ENCODE data around the gene PDSS2. TPM values are rescaled to one million over a fixed set of nuclear protein-coding genes. Genes with fewer than 3 reads are reported as not detected.

Gene PDSS2
- total RNA-seq, 1 experiment from 2014 or later: 12.5 TPM

GRCh38 chr6:107116931-107117330, 342.4 kb downstream of the PDSS2 start:
- DNase-seq: no peak
- Histone ChIP-seq H3K4me3 (ENCODE audit: insufficient read depth, low read depth, low read length) (no peak overlapping the region), H3K36me3 (replicated peaks; ENCODE audit: control insufficient read depth, insufficient read depth, low read length) (no peaks in the 10 kb centered on the region), H3K27me3 (ENCODE audit: control insufficient read depth, insufficient read depth, low read length) (no peaks in the 10 kb centered on the region)

GRCh38 chr6:107116328-107116892, 343.0 kb downstream of the PDSS2 start:
- no peak overlapping the region for H3K4me3 ChIP-seq (ENCODE audit: insufficient read depth, low read depth, low read length)
- H3K27me3 ChIP-seq (ENCODE audit: control insufficient read depth, insufficient read depth, low read length): no peaks in the 10 kb centered on the region
- no peaks in the 10 kb centered on the region for H3K36me3 ChIP-seq (replicated peaks; ENCODE audit: control insufficient read depth, insufficient read depth, low read length)
- DNase-seq: peak; percentile 79

- Histone ChIP-seq H3K4me3 (ENCODE audit: insufficient read depth, low read depth, low read length) (peak overlapping the region; percentile 66), H3K36me3 (replicated peaks; ENCODE audit: control insufficient read depth, insufficient read depth, low read length) (no peaks in the 10 kb centered on the region), H3K27me3 (ENCODE audit: control insufficient read depth, insufficient read depth, low read length) (no peaks in the 10 kb centered on the region)
- peak; percentile 92 for DNase-seq
Measured at GRCh38 chr6:107115695-107116327, 343.6 kb downstream of the PDSS2 start.

- no peaks in the 10 kb centered on the region for H3K36me3 ChIP-seq (replicated peaks; ENCODE audit: control insufficient read depth, insufficient read depth, low read length)
- DNase-seq: peak; percentile 89
Measured at GRCh38 chr6:107114926-107115694, 344.3 kb downstream of the PDSS2 start, which contains the start of gene BEND3. Gene BEND3, minus strand, starts transcription at chr6:107115515. Its CDS starts 16,230 bp downstream, at chr6:107099285.

GRCh38 chr6:107114213-107114925, 345.0 kb downstream of the PDSS2 start:
- peak; percentile 94 for DNase-seq
- Histone ChIP-seq H3K4me3 (ENCODE audit: insufficient read depth, low read depth, low read length) (peak overlapping the region; percentile 66), H3K36me3 (replicated peaks; ENCODE audit: control insufficient read depth, insufficient read depth, low read length) (no peaks in the 10 kb centered on the region), H3K27me3 (ENCODE audit: control insufficient read depth, insufficient read depth, low read length) (no peaks in the 10 kb centered on the region)

More at GRCh38 chr6:107114926-107115694, 344.3 kb downstream of the PDSS2 start, which contains the start of gene BEND3:
- Histone ChIP-seq H3K27me3 (ENCODE audit: control insufficient read depth, insufficient read depth, low read length) (no peaks in the 10 kb centered on the region), H3K4me3 (ENCODE audit: insufficient read depth, low read depth, low read length) (peak within 1 kb of the TSS; percentile 66)

GRCh38 chr6:107110200-107110599, 349.2 kb downstream of the PDSS2 start:
- Histone ChIP-seq H3K36me3 (replicated peaks; ENCODE audit: control insufficient read depth, insufficient read depth, low read length) (no peaks in the 10 kb centered on the region), H3K4me3 (ENCODE audit: insufficient read depth, low read depth, low read length) (no peak overlapping the region), H3K27me3 (ENCODE audit: control insufficient read depth, insufficient read depth, low read length) (no peaks in the 10 kb centered on the region)
- DNase-seq: no peak

GRCh38 chr6:107108201-107108890, 351.0 kb downstream of the PDSS2 start:
- Histone ChIP-seq H3K36me3 (replicated peaks; ENCODE audit: control insufficient read depth, insufficient read depth, low read length) (no peaks in the 10 kb centered on the region), H3K4me3 (ENCODE audit: insufficient read depth, low read depth, low read length) (no peak overlapping the region), H3K27me3 (ENCODE audit: control insufficient read depth, insufficient read depth, low read length) (no peaks in the 10 kb centered on the region)
- no peak for DNase-seq

- DNase-seq: no peak
- no peaks in the 10 kb centered on the region for H3K36me3 ChIP-seq (replicated peaks; ENCODE audit: control insufficient read depth, insufficient read depth, low read length)
- H3K27me3 ChIP-seq (ENCODE audit: control insufficient read depth, insufficient read depth, low read length): no peaks in the 10 kb centered on the region
- no peak overlapping the region for H3K4me3 ChIP-seq (ENCODE audit: insufficient read depth, low read depth, low read length)
Measured at GRCh38 chr6:107107791-107108190, 351.6 kb downstream of the PDSS2 start.

- H3K36me3 ChIP-seq (replicated peaks; ENCODE audit: control insufficient read depth, insufficient read depth, low read length): no peaks in the 10 kb centered on the region
- DNase-seq: peak; percentile 74
- H3K4me3 ChIP-seq (ENCODE audit: insufficient read depth, low read depth, low read length): no peak overlapping the region
Measured at GRCh38 chr6:107106165-107106564, 353.2 kb downstream of the PDSS2 start.

GRCh38 chr6:107105511-107106116, 353.8 kb downstream of the PDSS2 start:
- H3K27me3 ChIP-seq (ENCODE audit: control insufficient read depth, insufficient read depth, low read length): no peaks in the 10 kb centered on the region
- no peaks in the 10 kb centered on the region for H3K36me3 ChIP-seq (replicated peaks; ENCODE audit: control insufficient read depth, insufficient read depth, low read length)
- no peak overlapping the region for H3K4me3 ChIP-seq (ENCODE audit: insufficient read depth, low read depth, low read length)
- DNase-seq: peak; percentile 57

More at GRCh38 chr6:107106165-107106564, 353.2 kb downstream of the PDSS2 start:
- no peaks in the 10 kb centered on the region for H3K27me3 ChIP-seq (ENCODE audit: control insufficient read depth, insufficient read depth, low read length)

GRCh38 chr6:107103082-107103481, 356.3 kb downstream of the PDSS2 start:
- Histone ChIP-seq H3K27me3 (ENCODE audit: control insufficient read depth, insufficient read depth, low read length) (no peaks in the 10 kb centered on the region), H3K4me3 (ENCODE audit: insufficient read depth, low read depth, low read length) (no peak overlapping the region), H3K36me3 (replicated peaks; ENCODE audit: control insufficient read depth, insufficient read depth, low read length) (peaks cover 3% of the 10 kb centered on the region)
- peak; percentile 54 for DNase-seq
